Measurements from ENCODE around the gene NFIA. TPM values are rescaled to one million over a fixed set of nuclear protein-coding genes. Genes with fewer than 3 reads are reported as not detected.

The NFIA gene
- total RNA-seq, 4 donors from 2014 or later, result 32.0 to 160 (median 32.9) TPM

GRCh38 chr1:61076728-61077675, 5.4 kb upstream of the NFIA start:
- peak overlapping the region; percentile 42 to 69 (median 54) for H3K4me3 ChIP-seq
- peak; percentile 87 to 94 (median 90) for DNase-seq
- H3K36me3 ChIP-seq, result no peaks in the 10 kb centered on the region
- H3K27ac ChIP-seq, result peak overlapping the region; percentile 64 to 93 (median 81)
- H3K27me3 ChIP-seq, result no peaks in the 10 kb centered on the region
- no peaks in the 10 kb centered on the region for H3K9me3 ChIP-seq
- TF ChIP-seq, protein P1, sequence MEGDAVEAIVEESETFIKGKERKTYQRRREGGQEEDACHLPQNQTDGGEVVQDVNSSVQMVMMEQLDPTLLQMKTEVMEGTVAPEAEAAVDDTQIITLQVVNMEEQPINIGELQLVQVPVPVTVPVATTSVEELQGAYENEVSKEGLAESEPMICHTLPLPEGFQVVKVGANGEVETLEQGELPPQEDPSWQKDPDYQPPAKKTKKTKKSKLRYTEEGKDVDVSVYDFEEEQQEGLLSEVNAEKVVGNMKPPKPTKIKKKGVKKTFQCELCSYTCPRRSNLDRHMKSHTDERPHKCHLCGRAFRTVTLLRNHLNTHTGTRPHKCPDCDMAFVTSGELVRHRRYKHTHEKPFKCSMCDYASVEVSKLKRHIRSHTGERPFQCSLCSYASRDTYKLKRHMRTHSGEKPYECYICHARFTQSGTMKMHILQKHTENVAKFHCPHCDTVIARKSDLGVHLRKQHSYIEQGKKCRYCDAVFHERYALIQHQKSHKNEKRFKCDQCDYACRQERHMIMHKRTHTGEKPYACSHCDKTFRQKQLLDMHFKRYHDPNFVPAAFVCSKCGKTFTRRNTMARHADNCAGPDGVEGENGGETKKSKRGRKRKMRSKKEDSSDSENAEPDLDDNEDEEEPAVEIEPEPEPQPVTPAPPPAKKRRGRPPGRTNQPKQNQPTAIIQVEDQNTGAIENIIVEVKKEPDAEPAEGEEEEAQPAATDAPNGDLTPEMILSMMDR (IDR thresholded peaks at IDR 0.05), result no peak
- TF ChIP-seq POLR2A (IDR thresholded peaks at IDR 0.05), result peak; percentile 24 to 26
- H3K4me1 ChIP-seq, result peaks cover 0 to 44% (median 2%) of the 10 kb centered on the region in 4 donors

- Histone ChIP-seq H3K4me3 (peak overlapping the region; percentile 42 to 69 (median 54)), H3K36me3 (no peaks in the 10 kb centered on the region), H3K27ac (peak overlapping the region; percentile 53 to 93 (median 72)), H3K27me3 (no peaks in the 10 kb centered on the region), H3K9me3 (no peaks in the 10 kb centered on the region), H3K4me1 (peaks cover 0 to 44% (median 3%) of the 10 kb centered on the region in 4 donors)
- peak; percentile 86 to 98 (median 98) for DNase-seq
- TF ChIP-seq, protein P1 (IDR thresholded peaks at IDR 0.05), result no peak
- TF ChIP-seq POLR2A (IDR thresholded peaks at IDR 0.05), result peak in 1 of 2 donors; percentile 49
Observed at GRCh38 chr1:61077676-61078541, 4.5 kb upstream of the NFIA start.

GRCh38 chr1:61078618-61079295, 3.6 kb upstream of the NFIA start:
- DNase-seq, result no peak
- Histone ChIP-seq H3K4me1 (peaks cover 0 to 44% (median 6%) of the 10 kb centered on the region in 4 donors), H3K4me3 (peak overlapping the region in 2 of 4 donors; percentile 57 to 69), H3K36me3 (no peaks in the 10 kb centered on the region), H3K9me3 (no peaks in the 10 kb centered on the region), H3K27me3 (no peaks in the 10 kb centered on the region), H3K27ac (peak overlapping the region; percentile 53 to 93 (median 62))
- TF ChIP-seq, protein P1 (IDR thresholded peaks at IDR 0.05), result no peak
- TF ChIP-seq POLR2A (IDR thresholded peaks at IDR 0.05), result no peak

DNA sequence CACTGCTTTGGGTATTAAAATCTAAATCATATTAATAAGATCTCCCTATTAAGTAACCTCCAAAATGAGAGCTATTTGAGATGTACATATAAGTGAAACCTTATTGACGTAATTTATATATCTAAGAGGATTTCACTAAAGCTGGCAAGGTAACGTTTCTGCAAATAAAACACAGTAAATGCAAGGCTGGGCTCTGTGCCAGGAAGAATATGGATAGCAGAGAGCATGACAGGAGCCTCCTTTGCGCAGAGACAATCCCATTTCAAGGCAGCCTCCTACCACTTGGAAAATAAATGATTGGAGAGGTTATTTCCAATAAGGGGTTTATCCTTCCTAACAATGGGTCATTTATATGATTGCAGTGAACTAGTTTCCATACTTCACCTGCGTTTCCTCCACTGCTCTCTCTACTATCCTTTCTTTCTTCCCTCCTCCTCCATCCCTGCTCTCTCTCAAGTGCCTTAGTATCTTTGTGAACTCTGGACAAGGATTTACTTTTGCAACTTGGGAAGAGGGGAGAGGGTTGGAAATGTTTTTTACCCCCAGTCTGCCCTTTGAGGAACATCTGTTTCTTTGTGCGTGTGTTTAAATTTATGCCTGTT, 3.0 kb upstream of the NFIA start:
- H3K9me3 ChIP-seq, result no peaks in the 10 kb centered on the region
- no peaks in the 10 kb centered on the region for H3K27me3 ChIP-seq
- peaks cover 0 to 45% (median 6%) of the 10 kb centered on the region in 4 donors for H3K4me1 ChIP-seq
- peak overlapping the region in 3 of 4 donors; percentile 48 to 93 (median 60) for H3K27ac ChIP-seq
- H3K4me3 ChIP-seq, result peak overlapping the region in 1 of 4 donors; percentile 16
- no peak for DNase-seq
- no peak for TF ChIP-seq POLR2A (IDR thresholded peaks at IDR 0.05)
- TF ChIP-seq, protein P1 (IDR thresholded peaks at IDR 0.05), result no peak
- no peaks in the 10 kb centered on the region for H3K36me3 ChIP-seq

Measured in Peyer's patch (tissue), 4 donors.